GM19467 (cell line): ENCODE measurements around the gene SACM1L.
"Not testable (repeated sequence)": the region's sequence is repeated elsewhere in the genome, so short reads cannot be mapped to it uniquely, and the experiment has no call there.

Experiments
- ATAC-seq: cut with Tn5 transposase; IDR thresholded peaks from one replicate; pipeline ENCODE4 v1.9.1; 2021; ENCODE audit warnings: mild to moderate bottlenecking, moderate library complexity; ENCODE audit not compliant: unreplicated experiment

Gene SACM1L

GRCh38 chr3:45691842-45692241 lies 2.6 kb downstream of the SACM1L start:
- no peak for ATAC-seq

- ATAC-seq = no peak
Measured at GRCh38 chr3:45692866-45693265, 3.7 kb downstream of the SACM1L start.

- ATAC-seq = no peak
Measured at GRCh38 chr3:45693941-45694521, 4.8 kb downstream of the SACM1L start.

DNA sequence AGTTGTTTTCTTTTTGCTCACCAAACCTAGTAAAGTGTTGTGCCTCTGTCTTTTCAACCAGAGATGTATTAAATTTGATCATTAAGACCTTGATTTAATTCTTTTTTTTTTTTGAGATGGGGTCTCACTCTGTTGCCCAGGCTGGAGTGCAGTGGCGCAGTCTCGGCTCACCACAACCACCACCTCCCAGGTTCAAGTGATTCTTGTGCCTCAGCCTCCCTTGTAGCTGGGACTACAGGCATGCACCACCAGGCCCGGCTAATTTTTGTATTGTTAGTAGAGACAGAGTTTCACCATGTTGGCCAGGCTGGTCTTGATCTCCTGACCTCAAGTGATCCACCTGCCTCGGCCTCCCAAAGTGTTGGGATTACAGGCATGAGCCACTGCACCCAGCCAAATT lies 6.0 kb downstream of the SACM1L start:
- ATAC-seq = not testable (repeated sequence)

- no peak for ATAC-seq
Measured at GRCh38 chr3:45700570-45701073, 11.4 kb downstream of the SACM1L start.

GRCh38 chr3:45701172-45701867 lies 12.1 kb downstream of the SACM1L start:
- no peak for ATAC-seq

DNA sequence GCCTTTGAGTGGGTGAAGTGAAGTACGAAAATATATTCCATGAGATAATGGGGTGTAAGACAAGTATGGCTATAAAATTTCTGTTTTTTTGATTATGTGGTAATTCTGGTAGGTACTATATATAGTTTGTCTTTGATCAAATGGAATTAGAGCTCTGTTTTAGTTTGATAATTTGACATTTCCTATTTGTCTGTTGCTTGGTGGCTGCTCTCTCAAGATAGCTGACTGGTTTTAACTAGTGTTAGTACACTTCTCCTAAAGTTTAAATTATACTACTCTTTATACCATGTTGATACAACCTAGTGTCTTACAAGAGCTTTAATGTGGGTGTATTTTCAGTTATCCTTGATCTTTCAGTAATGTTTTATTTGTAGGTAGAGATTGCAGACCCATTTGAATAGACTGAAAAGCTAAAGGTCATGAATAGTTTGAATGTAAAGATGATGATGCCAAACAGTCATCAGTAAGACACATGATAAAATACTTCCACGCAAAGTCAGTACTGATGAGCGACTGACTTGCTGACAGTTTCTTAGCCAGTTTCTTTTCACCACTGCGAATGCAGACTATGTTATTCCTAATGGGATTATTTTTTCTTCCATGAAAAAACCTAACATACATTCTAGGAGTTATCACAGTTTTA lies 15.2 kb downstream of the SACM1L start:
- no peak for ATAC-seq

DNA sequence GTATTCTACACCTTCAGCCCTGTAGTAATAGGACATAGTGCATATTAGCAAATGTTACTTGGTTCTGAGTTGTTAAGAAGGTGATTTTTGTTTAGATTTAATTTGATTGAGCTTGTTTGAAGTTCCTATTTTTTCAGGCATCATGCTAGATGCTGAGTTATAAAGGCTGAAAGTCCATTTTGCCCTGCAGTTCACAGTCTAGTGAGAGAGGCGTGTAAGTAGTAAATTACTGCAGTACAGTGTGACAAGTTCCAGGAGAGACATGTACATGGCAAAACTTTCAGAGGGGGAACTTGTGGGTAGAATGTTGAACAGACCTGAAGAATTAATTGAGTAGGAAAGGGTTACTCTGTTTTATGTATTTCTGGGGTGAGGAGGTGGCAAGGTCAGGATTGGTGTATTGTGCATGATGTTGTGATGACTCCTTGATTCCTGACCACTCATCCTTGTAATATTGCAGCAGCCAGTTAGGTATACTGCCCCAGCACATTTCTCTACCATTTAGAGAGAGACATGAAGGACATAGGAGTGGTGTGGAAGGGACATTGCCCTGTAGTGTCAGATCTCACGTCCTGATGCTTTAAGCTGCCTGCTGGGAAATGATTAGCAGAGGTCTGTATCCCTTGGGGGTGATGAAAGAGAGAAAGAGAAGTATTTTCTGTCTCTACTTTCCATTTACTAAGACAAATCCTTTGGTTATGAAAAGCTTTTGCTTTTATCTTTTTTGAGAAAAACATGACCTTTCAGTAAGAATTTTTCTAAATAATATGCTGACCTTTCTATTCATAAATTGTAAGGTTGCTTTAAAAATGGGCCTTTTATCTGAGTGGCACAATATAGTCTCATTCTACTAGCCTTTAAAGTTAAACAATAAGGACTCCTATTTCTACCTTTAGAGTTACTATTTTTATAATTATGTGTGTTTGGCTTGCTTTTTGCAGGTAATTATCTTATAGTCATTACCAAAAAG lies 16.9 kb downstream of the SACM1L start:
- ATAC-seq = no peak

GRCh38 chr3:45711931-45712330 lies 22.7 kb downstream of the SACM1L start:
- ATAC-seq = no peak

DNA sequence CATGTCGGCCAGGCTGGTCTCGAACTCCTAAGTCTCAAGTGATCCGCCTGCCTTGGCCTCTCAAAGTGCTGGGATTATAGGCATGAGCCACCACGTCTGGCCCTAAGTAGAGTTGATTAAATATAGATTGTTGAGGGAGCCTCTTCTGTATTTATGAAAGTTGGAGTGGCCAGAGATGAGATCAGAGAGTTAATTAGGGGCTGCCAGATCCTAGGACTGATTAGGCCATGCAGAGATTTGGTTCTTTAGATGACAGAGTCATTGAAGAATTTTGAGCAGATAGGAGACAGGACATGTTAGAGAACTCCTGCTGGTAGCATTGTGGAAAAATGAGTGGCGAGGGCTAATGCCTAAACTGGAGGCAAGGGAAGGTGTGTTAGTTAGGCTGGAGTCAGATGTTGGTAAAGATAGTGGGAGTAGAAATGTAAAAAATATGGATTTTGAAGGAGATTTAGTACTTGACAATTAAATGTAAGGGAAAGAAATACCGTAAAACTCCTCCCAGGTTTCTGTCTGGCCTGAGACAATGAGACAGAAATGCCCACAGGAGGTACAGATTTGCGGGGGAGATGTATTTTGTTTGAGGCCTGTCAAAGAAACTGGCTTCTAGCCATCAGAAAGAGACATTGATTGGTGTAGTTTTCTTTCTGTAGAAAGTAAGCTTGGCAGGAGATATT lies 23.4 kb downstream of the SACM1L start:
- no peak for ATAC-seq

GRCh38 chr3:45715945-45716344 lies 26.7 kb downstream of the SACM1L start:
- ATAC-seq = no peak

DNA sequence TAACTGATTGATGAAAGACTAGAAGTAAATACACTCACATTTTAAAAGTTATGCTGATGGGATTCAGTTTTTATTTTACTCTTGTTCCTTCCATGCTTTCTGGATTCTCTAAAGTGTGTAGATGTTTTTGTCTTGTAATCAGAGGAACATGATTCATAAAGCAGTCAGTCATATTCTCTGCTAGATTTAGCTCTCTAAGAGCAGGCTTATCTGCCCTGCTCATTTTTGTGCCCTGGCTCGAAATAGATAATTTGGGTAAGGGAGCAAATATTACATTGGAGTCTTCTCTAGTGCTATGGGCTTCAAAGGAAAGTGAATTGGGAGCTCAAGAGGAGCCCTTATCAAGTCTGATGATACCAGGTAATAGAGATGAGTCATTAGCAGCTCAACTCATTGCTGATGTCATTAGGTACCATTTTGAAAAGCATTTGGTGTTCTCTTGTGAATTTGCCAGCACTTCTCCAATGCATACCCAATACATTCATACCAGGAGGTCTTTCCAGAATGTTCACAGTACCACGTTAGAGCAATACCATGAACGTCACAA lies 27.7 kb downstream of the SACM1L start:
- ATAC-seq = no peak

GRCh38 chr3:45719655-45720487 lies 30.7 kb downstream of the SACM1L start:
- ATAC-seq = no peak

GRCh38 chr3:45724911-45725310 lies 35.7 kb downstream of the SACM1L start:
- ATAC-seq = no peak

GRCh38 chr3:45729614-45730013 lies 40.4 kb downstream of the SACM1L start:
- ATAC-seq = no peak

DNA sequence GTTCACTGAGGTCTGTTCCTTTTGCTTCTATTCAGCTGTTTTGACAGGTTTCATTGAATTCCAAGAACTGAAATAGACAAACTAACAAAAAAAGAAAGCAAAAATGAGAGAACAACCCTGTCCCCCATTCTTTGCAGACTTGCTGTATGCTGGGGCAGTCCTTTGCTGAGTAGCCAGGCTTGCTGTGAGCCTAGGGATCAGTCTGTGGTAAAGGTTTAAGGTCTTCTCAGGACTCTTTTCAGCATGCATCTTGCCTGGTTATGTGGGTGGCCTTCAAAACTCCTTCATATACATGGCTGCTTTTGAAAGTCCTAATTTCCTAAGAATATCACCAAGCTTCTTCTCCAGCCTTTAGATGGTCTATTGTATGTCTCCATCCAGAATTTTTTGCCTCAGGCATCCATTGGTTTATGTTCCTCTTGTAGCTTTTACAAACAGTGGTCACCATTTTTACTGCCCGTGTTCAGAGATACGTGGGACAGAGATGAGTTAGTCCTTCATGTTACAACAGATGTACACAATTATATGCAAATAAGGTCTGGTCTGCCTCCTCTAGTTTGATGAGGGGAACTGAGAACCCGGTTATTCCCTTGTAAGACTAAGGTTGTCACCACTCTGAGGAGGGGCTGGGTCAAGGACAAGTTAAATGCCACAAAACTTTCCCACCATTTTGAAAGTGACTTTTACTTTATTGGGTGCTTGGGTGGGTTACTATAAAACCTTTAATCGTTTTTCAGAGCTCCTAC lies 41.4 kb downstream of the SACM1L start:
- no peak for ATAC-seq

DNA sequence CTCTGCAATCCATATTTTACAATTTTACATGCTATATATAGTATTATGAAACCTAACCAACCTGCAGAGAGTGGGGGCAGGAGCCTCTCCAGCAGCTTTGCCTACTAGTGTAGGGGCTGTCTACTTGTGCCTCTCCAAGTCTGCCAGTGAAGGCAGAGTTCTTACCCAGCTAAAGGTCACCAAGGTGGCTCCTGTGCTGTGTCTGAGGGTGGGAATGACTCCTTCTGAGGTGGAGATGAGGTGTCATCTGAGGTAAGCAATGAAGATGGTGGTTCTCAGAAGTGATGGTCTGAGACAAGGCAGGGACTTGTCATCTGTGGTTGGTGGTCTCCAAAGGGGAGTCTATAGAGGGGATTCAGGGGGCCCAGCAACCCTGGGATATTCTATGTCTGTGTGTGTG lies 47.5 kb downstream of the SACM1L start:
- ATAC-seq = no peak

DNA sequence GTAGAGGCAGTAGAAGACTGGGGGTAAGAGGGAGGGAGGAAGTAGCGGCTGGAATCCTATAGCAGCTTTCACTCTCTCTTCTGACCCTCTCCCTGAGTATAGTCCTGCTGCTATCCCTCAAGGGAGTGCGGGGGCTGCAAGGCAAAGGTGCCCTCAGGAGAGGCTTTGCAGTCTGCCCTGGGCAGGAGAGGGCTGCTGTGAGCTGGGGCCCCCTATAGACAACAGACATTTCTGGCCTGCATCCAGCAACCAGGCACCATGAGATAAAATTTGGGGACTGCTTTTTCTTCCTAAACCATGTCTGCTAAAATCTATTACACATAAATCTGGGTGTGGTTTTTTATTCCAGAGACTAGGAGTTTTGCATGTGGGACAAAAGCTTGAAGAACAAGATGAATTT lies 48.0 kb downstream of the SACM1L start:
- no peak for ATAC-seq

DNA sequence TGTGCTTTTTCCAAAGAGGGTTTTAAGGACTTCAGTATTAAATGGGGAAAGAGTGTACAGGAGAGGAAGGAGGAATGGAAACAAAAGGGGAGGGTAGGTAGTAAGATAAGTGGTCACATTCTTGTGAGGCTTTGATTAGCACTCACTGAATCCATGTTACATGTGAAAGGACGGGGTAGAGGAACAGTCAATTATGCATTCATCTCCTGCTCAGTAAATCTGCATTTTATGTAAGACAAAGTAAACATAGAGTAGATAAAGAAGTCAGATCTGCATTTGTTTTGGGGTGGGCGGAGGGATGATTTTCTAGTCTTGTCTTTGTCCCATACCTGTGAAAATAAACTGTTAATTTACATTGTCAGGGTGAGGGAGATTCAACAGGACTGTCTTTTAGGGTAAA lies 50.8 kb downstream of the SACM1L start:
- ATAC-seq = no peak
